HG02798 (cell line): ENCODE data around the gene MIX23.
A peak's percentile ranks its signal among the peaks of the same experiment; 100 is the strongest.

ENCODE experiments used
- ATAC-seq: cut with Tn5 transposase; IDR thresholded peaks from one replicate; pipeline ENCODE4 v1.9.1; 2021; ENCODE audit warnings: mild to moderate bottlenecking; ENCODE audit not compliant: unreplicated experiment, poor library complexity

Gene MIX23

GRCh38 chr3:122394173-122394572, 11.1 kb upstream of the MIX23 start:
- ATAC-seq: no peak

GRCh38 chr3:122392868-122393844, 10.1 kb upstream of the MIX23 start:
- ATAC-seq: no peak

- no peak for ATAC-seq
Observed at GRCh38 chr3:122391681-122392446, 8.8 kb upstream of the MIX23 start.

GRCh38 chr3:122390665-122391064, 7.6 kb upstream of the MIX23 start:
- no peak for ATAC-seq

GRCh38 chr3:122389892-122390291, 6.9 kb upstream of the MIX23 start:
- no peak for ATAC-seq

- ATAC-seq: no peak
Observed at GRCh38 chr3:122389197-122389596, 6.2 kb upstream of the MIX23 start.

- ATAC-seq: no peak
Observed at GRCh38 chr3:122387709-122388108, 4.7 kb upstream of the MIX23 start.

GRCh38 chr3:122383771-122384697, 1.0 kb upstream of the MIX23 start, which contains the start of gene FAM162A:
Gene FAM162A, plus strand, starts transcription at chr3:122384182. Its CDS starts 84 bp downstream, at chr3:122384266.
- ATAC-seq: peak; percentile 94

- no peak for ATAC-seq
Observed at GRCh38 chr3:122377975-122378374, 5.1 kb downstream of the MIX23 start.

GRCh38 chr3:122374034-122374433, 9.0 kb downstream of the MIX23 start:
- no peak for ATAC-seq

GRCh38 chr3:122366379-122366749, 16.7 kb downstream of the MIX23 start:
- ATAC-seq: no peak

- peak; percentile 92 for ATAC-seq
Observed at GRCh38 chr3:122365582-122366378, 17.3 kb downstream of the MIX23 start.

- ATAC-seq: peak; percentile 51
Observed at GRCh38 chr3:122365073-122365472, 18.0 kb downstream of the MIX23 start.

GRCh38 chr3:122364490-122364889, 18.5 kb downstream of the MIX23 start:
- ATAC-seq: peak; percentile 35

GRCh38 chr3:122362026-122362425, 21.0 kb downstream of the MIX23 start:
- ATAC-seq: no peak

- no peak for ATAC-seq
Observed at GRCh38 chr3:122358703-122359032, 24.4 kb downstream of the MIX23 start.

GRCh38 chr3:122357828-122358702, 25.0 kb downstream of the MIX23 start:
- ATAC-seq: no peak

- ATAC-seq: no peak
Observed at GRCh38 chr3:122356402-122356801, 26.6 kb downstream of the MIX23 start.

- ATAC-seq: no peak
Observed at GRCh38 chr3:122355612-122356011, 27.4 kb downstream of the MIX23 start.
